T-helper 17 cell (primary cell): ENCODE measurements around the gene KAZN. TPM values are rescaled to one million over a fixed set of nuclear protein-coding genes. Genes with fewer than 3 reads are reported as not detected.

ENCODE experiments used
- ATAC-seq: fragments of 150-1000 bp; cut with Tn5 transposase; 2 replicates; pipeline ENCODE4 v1.10.0; 2021; ENCODE audit warnings: mild to moderate bottlenecking, moderate library complexity
- DNase-seq, 3 donors: peaks; one replicate each; pipeline versions ENCODE4 v3.0.0 to v3.0.0-alpha.2; 2020 to 2021
- H3K9me3 ChIP-seq: one replicate; pipeline ENCODE4 v1.7.0; 2013; ENCODE audit warnings: low read length, mild to moderate bottlenecking; ENCODE audit not compliant: control insufficient read depth, poor library complexity, severe bottlenecking
- H3K27ac Mint-ChIP-seq: one replicate; pipeline ENCODE4 v1.8.0; 2022; ENCODE audit warnings: mild to moderate bottlenecking, moderate library complexity, mixed read lengths
- H3K27me3 Mint-ChIP-seq: one replicate; pipeline ENCODE4 v1.8.0; 2022; ENCODE audit warnings: mixed read lengths
- H3K36me3 Mint-ChIP-seq: one replicate; pipeline ENCODE4 v1.8.0; 2022; ENCODE audit warnings: low read depth, mixed read lengths
- H3K4me1 Mint-ChIP-seq: one replicate; pipeline ENCODE4 v1.8.0; 2022; ENCODE audit warnings: mild to moderate bottlenecking, mixed read lengths
- H3K4me3 Mint-ChIP-seq: one replicate; pipeline ENCODE4 v1.8.0; 2022; ENCODE audit warnings: mild to moderate bottlenecking, moderate library complexity, mixed read lengths
- total RNA-seq, 4 donors: library from RNA in 2 of 4; stranded (reverse) in 2 of 4; gene quantifications; one replicate each; pipeline ENCODE4 v1.2.3 and lab custom pipeline; 2022 to 2026

KAZN gene
- total RNA-seq, 2 donors from 2014 or later = 0.10 to 0.62 TPM

DNA sequence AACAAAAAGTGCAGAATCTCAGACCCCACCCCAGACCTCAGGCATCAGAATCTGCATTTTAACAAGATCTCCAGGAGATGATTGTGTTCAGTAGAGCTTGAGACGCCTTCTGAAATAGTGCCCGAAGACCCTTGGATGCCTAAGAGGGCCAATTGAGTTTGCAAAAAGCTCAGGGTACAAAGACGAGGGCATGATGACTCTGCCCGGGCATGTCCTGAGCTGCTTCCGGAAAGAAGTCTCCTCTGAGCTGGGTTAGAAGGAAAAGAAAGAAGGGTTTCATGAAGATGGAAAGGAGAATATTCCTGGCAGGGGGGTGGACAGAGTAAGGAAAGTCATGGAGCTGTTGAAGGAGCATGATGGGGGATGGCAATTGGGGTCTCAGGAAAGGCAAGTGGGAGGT lies 308.9 kb downstream of the KAZN start:
- no peaks in the 10 kb centered on the region for H3K9me3 ChIP-seq
- Mint-ChIP-seq H3K27me3 (peaks cover 6% of the 10 kb centered on the region), H3K36me3 (no peaks in the 10 kb centered on the region), H3K4me1 (no peaks in the 10 kb centered on the region), H3K4me3 (no peak overlapping the region), H3K27ac (no peak overlapping the region)
- no peak for DNase-seq
- no peak for ATAC-seq

DNA sequence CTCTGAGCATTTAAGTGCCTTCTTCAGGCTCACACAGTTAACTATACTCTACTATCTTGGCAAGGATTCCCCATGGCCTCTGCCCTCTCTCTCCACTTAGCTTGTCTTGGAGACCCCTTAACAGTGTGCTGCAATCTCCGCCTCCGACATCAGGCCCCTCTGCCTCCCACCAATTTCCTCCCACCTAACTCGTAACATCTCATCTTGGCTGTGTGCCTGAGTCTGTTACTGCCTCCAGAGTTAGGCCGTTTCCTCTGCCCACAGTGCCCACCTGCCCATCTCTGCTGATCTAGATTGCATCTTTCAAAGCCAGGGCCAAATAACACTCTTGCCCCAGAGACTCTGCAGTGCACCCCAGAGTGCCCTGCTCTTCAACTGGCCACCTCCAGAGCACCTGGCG lies 310.8 kb downstream of the KAZN start:
- ATAC-seq = no peak
- no peak overlapping the region for H3K27ac Mint-ChIP-seq
- no peaks in the 10 kb centered on the region for H3K4me1 Mint-ChIP-seq

DNA sequence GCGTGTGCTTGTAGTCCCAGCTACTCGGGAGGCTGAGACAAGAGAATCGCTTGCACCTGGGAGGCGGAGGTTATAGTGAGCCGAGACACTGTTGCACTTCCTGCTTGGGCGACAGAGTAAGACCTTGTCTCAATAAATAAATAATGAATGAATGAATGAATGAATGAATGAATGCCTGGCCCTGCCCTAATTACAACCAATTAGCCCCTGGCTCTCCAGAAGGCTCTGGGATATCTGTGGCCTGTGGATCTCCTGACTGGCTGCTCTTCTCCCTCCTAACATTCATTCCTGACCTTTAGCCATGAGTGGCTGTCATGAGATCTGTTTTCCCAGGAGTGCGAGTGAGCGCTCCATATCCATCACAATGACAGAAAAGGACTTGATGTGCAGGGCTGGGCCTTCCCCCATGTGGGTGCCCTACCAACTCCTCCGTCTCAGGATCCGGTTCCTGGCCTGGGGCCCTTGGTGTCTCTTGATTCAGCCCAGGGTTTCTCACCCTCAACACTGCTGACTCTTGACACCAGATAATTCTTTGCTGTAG lies 311.5 kb downstream of the KAZN start:
- no peak overlapping the region for H3K4me3 Mint-ChIP-seq
- ATAC-seq = no peak
- no peak overlapping the region for H3K27ac Mint-ChIP-seq

More for the DNA sequence above, 310.8 kb downstream of the KAZN start:
- DNase-seq = no peak
- H3K9me3 ChIP-seq = no peaks in the 10 kb centered on the region
- Mint-ChIP-seq H3K27me3 (peaks cover 6% of the 10 kb centered on the region), H3K4me3 (no peak overlapping the region), H3K36me3 (no peaks in the 10 kb centered on the region)

DNA sequence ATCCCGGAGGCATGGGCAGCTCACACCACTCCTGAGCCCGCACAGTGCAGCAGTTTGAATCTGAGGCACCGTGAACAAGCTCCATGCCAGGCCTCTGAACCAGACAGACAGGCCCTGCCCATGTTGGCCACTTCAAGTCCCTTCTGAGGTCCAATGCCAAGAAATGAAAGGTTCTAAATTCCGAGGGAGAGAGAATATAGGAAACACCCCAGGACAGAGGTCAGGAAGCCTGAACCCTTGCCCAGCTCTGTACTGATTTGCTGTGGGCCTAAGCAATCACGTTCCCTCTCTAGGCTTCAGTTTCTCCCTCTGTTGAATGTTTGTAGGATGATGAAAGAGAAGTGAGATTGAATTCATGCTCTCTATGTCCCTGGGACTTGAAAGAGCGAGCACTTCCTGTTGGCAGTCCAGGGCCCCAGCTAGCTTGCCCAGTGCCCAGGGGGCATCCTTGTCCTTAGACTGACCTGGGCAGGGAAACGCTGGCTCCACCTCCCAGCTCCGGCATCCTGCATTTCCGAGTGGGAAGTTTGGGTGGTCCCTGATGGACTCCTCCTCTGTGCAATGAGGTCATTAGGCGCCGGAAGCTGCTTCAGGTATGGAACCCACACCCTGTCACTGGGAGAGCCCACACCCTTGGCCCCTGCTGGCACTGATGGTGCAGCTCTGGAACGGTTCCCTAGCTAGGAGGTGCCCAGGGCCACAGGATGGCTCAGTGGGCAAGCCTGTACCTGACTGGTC lies 312.7 kb downstream of the KAZN start:
- no peaks in the 10 kb centered on the region for H3K9me3 ChIP-seq
- DNase-seq (no peak), ATAC-seq (no peak)
- H3K27ac Mint-ChIP-seq = no peak overlapping the region
- no peak overlapping the region for H3K4me3 Mint-ChIP-seq
- peaks cover 6% of the 10 kb centered on the region for H3K27me3 Mint-ChIP-seq
- no peaks in the 10 kb centered on the region for H3K4me1 Mint-ChIP-seq
- H3K36me3 Mint-ChIP-seq = no peaks in the 10 kb centered on the region

More for the DNA sequence above, 311.5 kb downstream of the KAZN start:
- DNase-seq = no peak
- H3K36me3 Mint-ChIP-seq = no peaks in the 10 kb centered on the region
- peaks cover 6% of the 10 kb centered on the region for H3K27me3 Mint-ChIP-seq
- no peaks in the 10 kb centered on the region for H3K4me1 Mint-ChIP-seq
- H3K9me3 ChIP-seq = no peaks in the 10 kb centered on the region

DNA sequence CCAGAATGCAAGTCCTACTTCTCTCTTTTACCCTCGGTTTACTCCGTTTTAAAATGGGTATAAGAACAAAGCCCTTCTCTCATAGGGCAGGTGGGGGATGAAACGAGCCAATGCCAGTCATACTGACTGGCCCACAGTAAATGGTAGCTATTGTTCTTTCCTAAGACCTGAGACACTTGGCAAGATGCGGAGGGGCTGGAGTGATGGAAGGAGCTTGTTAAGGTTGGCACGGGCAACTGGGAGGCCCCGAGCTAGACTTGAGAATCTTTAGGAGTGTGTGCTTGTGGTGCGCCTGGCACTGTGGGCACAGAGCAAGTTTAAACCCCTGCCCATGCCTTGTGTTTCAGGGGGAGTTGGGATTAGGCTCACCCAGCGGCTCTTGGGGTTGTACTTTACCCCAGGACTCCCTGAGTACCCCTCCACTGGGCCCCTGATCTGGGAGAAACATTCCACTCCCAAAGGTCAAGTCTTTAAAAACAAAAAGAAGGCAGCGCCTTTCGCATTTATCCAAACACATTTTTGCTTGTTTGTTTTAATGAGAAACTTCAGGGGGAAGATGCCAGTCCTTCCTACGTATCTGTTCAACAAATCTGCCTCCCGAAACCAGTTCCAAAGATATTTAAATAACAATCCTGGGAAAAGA lies 314.5 kb downstream of the KAZN start:
- H3K4me3 Mint-ChIP-seq = no peak overlapping the region
- no peak for DNase-seq
- no peak for ATAC-seq
- H3K36me3 Mint-ChIP-seq = no peaks in the 10 kb centered on the region
- H3K27me3 Mint-ChIP-seq = peaks cover 6% of the 10 kb centered on the region
- no peak overlapping the region for H3K27ac Mint-ChIP-seq
- H3K4me1 Mint-ChIP-seq = no peaks in the 10 kb centered on the region
- H3K9me3 ChIP-seq = no peaks in the 10 kb centered on the region

DNA sequence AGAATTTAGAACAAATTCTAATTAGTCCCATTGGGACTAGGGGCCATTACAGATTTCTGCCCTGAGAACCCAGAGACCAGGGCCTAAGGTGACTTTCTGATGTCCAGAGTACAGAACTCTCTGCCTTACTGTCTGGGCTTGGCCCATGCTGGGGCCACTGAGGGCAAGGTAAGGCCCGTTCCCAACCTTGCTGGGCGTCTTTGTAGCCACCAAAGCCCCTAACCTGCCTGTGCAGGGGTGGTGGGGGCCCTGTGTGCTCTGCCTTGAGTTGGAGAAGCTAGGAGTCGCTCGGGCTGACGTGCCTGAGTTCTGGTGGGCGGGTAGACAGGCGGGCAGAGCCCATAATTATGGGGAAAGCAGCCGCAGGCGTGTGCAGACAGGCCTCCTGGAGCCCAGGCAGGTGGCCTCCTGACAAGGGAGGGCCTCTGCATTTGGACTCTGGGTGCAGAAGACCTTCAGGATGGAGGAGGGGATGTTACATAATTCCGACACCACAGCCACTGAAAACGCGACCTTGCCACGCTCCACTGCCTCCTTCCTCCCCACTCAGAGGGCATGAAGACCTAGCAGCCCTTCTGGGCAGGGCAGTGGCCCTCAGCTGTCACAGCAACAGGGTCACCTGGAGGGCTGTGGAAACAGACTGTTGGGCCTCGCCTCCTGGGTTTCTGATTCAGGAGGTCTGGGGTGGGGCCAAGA lies 315.1 kb downstream of the KAZN start:
- Mint-ChIP-seq H3K4me3 (no peak overlapping the region), H3K27me3 (peaks cover 8% of the 10 kb centered on the region), H3K36me3 (no peaks in the 10 kb centered on the region), H3K4me1 (no peaks in the 10 kb centered on the region), H3K27ac (no peak overlapping the region)
- no peaks in the 10 kb centered on the region for H3K9me3 ChIP-seq
- DNase-seq = no peak
- ATAC-seq = no peak

DNA sequence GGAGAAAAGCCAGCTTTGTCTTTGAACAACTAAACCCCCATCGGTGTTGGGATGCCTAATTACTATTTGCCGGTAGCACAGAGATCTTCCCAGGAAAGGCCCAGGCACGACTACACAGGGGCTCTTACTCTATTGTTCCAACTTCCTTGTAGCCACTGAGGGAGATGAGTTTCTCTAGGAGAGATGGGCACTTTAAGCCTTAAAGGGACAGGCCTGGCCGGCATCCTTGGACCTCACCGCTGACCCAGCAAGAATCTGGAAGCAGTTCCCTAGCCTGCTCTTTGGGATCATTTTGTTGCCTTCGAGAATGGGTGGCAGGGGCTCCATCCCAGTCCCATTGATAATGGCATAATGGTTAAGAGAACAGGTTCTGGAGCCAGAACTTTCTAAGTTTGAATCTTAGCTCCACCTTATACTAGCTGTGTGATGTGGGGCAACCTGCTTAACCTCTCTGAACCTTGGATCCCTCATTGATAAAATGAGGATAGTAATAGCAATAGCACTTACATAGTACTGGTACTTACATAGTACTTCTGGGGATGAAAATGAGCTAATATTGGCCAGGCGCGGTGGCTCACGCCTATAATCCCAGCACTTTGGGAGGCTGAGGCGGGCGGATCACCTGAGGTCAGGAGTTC lies 316.0 kb downstream of the KAZN start:
- DNase-seq (no peak), ATAC-seq (no peak)
- Mint-ChIP-seq H3K36me3 (no peaks in the 10 kb centered on the region), H3K27ac (no peak overlapping the region), H3K27me3 (peaks cover 17% of the 10 kb centered on the region), H3K4me3 (no peak overlapping the region), H3K4me1 (no peaks in the 10 kb centered on the region)
- H3K9me3 ChIP-seq = no peaks in the 10 kb centered on the region

DNA sequence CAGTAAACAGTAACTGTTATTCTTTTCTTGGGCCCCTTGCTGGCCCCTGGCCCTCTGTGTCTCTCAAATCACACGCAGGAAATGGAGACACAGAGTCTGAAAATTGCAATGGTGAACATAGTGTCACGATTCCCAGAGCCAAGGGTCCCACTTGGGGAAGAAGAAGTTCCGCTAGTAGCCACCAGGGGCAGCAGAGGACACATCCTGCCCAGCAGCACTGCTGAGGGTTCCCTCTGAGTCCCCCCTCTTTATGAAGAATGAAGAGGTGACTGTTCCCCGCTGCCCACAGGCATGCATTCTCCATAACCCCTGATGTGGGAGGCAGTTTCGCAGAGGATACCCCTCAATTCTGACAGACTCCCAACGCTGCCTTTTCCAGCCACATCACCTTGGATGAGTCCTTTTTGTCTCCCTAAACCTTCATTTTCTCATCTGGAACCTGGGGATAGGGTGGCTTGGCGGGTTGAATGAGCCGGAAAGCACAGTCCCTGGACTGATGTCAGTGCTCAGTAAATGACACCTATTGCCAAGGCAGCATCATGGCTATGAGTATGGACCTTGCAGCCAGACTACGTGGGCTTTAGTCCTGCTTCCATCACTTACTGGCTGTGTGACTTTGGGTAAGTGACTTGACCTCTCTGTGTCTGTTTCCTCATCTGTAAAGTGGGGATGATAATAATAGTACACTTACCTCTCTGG lies 317.0 kb downstream of the KAZN start:
- DNase-seq = peak in 1 of 3 donors; percentile 15
- Mint-ChIP-seq H3K4me1 (no peaks in the 10 kb centered on the region), H3K27ac (no peak overlapping the region), H3K4me3 (no peak overlapping the region), H3K36me3 (no peaks in the 10 kb centered on the region), H3K27me3 (peaks cover 21% of the 10 kb centered on the region)
- ATAC-seq = peak; percentile 40
- no peaks in the 10 kb centered on the region for H3K9me3 ChIP-seq

DNA sequence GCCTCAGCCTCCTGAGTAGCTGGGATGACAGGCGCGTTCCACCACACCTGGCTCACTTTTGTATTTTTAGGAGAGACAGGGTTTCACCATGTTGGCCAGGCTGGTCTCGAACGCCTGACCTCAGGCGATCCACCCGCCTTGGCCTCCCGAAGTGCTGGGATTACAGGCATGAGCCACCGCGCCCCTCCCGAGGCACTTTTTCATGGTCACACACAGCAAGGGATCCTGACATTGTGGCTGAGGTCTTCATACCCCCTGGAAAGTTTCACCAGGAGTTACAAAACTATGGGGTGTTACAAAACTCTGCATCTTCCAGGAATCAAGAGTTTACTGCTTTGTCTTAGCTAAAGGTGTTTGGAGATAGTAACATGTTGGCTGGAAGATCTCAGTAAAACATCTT lies 320.8 kb downstream of the KAZN start:
- DNase-seq = no peak
- H3K4me3 Mint-ChIP-seq = no peak overlapping the region
- no peaks in the 10 kb centered on the region for H3K9me3 ChIP-seq
- peaks cover 5% of the 10 kb centered on the region for H3K4me1 Mint-ChIP-seq
- no peak overlapping the region for H3K27ac Mint-ChIP-seq
- no peak for ATAC-seq
- H3K36me3 Mint-ChIP-seq = no peaks in the 10 kb centered on the region
- peaks cover 43% of the 10 kb centered on the region for H3K27me3 Mint-ChIP-seq

DNA sequence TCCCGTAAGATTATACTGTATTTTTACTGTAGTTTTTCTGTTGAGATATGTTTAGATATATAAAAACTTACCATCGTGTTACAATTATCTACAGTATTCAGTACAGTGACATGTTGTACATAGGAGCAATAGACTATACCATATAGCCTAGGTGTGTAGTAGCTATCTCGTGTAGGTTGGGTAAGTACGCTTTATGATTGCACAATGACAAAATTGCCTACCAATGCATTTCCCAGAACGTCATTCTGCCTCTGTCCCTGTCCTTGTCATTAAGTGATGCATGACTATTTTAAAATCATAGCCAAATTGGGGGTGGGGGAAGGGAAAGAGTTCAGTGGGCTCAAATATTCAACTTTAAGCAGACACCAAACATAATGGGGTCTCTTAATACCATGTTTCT lies 321.3 kb downstream of the KAZN start:
- Mint-ChIP-seq H3K4me1 (peaks cover 5% of the 10 kb centered on the region), H3K4me3 (no peak overlapping the region), H3K27me3 (peaks cover 43% of the 10 kb centered on the region), H3K27ac (no peak overlapping the region), H3K36me3 (no peaks in the 10 kb centered on the region)
- DNase-seq (no peak), ATAC-seq (no peak)
- H3K9me3 ChIP-seq = no peaks in the 10 kb centered on the region

- H3K4me1 Mint-ChIP-seq = peaks cover 10% of the 10 kb centered on the region
- H3K36me3 Mint-ChIP-seq = peaks cover 1% of the 10 kb centered on the region
- H3K9me3 ChIP-seq = no peaks in the 10 kb centered on the region
- H3K4me3 Mint-ChIP-seq = peak overlapping the region; percentile 22
- DNase-seq (no peak), ATAC-seq (no peak)
- no peak overlapping the region for H3K27ac Mint-ChIP-seq
- H3K27me3 Mint-ChIP-seq = peaks cover 56% of the 10 kb centered on the region
These were observed 322.6 kb downstream of the KAZN start for GRCh38 chr1:14921057-14921456.

GRCh38 chr1:14922942-14923726 lies 324.6 kb downstream of the KAZN start:
- H3K4me1 Mint-ChIP-seq = peaks cover 11% of the 10 kb centered on the region
- no peaks in the 10 kb centered on the region for H3K9me3 ChIP-seq
- DNase-seq = no peak
- peak overlapping the region; percentile 86 for H3K4me3 Mint-ChIP-seq
- H3K27ac Mint-ChIP-seq = no peak overlapping the region
- peaks cover 2% of the 10 kb centered on the region for H3K36me3 Mint-ChIP-seq
- peaks cover 71% of the 10 kb centered on the region for H3K27me3 Mint-ChIP-seq
- ATAC-seq = no peak
